MM.1S (cell line): ENCODE data around the gene EFHD2.

Source experiments
- CTCF ChIP-seq: fragments of 300-600 bp; sonication (generic); IDR thresholded peaks from 2 replicates; pipeline ENCODE4 v1.5.1; 2016; ENCODE audit warnings: antibody characterized with exemption, low read length, mixed read lengths
- EZH2phosphoT487 ChIP-seq: fragments of 300-600 bp; sonication (generic); IDR thresholded peaks from 2 replicates; pipeline ENCODE4 v1.6.1; 2018; ENCODE audit warnings: antibody characterized with exemption, low read length

- no peak for TF ChIP-seq CTCF
- TF ChIP-seq EZH2phosphoT487 = no peak
These were observed 3.2 kb downstream of the EFHD2 start for GRCh38 chr1:15412843-15413242.
